Activated T-helper 1 cell treated with anti-CD3 and anti-CD28 coated beads, Interleukin-2, amount 50 U/mL, for 16 hours (primary cell): ENCODE data around the gene POLR1B.
"Not testable (repeated sequence)": the region's sequence is repeated elsewhere in the genome, so short reads cannot be mapped to it uniquely, and the experiment has no call there.

Source experiments
- DNase-seq, 2 donors: peaks; one replicate each; pipeline ENCODE4 v3.0.0-alpha.2; 2020; ENCODE audit warnings: low read depth in 1 of 2, low spot score in 1 of 2

POLR1B gene

DNA sequence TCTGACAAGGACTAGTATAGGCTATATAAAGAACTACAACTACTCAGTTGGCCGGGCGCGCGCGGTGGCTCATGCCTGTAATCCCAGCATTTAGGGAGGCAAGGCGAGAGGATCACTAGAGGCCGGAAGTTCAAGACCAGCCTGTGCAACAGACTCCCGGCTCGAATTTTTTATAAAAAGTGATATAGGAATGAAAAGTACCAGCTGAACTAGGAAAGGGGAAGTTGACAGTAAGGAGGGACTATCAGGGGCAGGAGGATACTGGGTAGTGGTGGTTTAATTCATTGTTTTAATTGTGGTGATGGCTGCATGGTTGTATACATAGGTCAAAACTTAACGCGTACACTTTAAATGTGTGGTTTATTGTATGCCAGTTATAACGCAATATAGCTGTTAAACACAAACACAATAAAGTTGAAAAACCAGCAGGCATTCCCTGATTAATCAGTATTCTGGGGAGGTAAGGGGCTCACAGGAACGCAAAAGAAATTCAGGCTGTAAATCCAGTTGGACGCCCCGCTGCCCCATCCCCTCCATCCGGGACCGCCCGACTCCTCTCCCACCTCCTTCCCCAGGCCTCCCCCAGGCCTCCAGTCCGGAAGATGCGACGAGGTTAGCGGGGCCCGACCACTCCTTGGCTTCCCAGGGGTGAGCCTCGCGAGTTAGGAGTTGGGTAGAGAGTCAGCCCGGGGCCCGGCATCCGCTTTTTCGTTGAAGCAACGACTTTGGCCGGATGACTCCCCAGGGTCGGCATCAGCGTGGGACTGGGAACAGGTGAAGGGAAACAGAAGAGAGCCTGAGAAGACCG lies 746 bp upstream of the POLR1B start:
- peak; percentile 47 to 56 for DNase-seq

DNA sequence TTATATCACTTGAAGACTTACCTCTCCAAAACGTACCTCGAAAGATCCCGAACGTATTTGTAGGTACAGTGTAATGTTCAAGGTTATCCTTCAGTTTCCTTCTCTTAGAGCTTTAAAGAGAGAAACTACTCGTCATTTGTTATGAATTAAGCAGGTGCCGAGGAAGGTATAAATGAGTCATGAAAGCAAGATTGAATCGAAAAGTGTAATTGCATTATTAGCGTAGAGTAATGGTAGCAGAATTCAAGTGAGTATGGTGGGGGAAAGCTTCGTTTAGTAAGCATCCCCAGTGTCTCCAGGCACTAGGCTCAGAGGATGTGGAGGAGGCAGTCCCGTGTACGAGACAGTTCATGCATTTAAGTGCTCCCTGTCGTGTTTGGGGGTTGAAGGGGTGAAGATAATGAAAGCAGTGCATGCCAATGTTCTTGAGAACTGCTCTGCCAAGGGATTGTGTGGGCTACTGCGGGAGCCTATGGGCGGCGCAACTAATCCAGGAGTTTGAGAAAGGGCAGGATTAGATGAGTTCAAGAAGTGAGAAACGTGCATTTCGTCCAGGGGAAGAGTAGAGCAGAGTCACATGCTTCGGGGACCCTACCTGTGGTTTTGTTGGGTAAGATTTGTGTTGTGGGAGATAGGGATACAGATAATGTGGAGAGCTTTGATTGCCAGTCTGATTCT lies 858 bp downstream of the POLR1B start:
- DNase-seq, result no peak

DNA sequence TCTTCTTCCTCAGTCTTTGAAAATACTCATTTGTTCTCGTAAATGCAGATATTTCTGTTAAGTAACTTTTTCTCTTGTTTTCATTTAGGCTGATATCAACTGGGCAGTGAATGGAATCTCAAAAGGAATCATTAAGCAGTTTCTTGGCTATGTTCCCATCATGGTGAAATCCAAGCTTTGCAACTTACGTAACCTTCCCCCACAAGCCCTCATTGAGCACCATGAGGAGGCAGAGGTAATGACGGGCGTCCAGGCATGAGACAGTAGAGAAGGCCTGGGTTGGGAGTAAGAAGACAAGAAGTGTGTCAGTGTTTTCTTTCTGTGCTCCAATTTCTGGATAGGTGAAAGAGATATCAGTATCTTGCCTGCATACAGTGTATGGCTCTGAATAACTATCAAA lies 5.1 kb downstream of the POLR1B start:
- no peak for DNase-seq

DNA sequence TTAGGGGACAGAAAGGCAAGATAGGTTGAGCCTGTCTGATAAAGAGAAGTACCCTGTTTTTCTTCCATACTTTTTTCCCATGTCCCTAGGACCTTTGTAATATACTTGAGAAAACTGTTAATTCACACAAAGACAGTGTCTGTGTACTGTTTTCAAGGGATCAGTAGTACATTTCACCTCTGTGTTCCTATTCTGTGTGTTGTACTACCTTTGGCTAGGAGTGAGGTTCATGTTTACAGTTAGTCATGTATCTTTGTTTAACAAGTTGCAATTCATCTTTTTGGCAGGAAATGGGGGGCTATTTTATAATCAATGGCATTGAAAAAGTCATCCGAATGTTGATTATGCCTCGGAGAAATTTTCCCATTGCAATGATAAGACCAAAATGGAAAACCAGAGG lies 6.7 kb downstream of the POLR1B start:
- DNase-seq, result no peak

DNA sequence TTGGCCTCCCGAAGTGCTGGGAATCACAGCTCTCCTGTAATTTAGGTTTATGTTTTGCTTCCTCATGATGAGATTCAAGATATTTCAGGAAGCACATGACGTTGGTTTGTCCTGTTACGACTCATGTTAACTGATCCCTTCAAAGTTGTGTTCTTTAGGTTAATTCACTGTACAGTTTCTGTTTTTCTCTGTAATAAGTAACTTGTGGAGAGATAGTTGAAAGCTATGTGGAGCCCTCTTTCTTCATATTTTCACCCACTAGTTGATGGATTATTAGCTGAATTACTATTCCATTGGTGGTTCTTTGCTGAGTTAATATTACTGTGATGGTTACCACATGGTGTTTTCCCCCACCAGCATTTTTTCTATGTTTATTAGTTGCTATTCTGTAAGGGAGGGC lies 23.8 kb downstream of the POLR1B start:
- no peak for DNase-seq

DNA sequence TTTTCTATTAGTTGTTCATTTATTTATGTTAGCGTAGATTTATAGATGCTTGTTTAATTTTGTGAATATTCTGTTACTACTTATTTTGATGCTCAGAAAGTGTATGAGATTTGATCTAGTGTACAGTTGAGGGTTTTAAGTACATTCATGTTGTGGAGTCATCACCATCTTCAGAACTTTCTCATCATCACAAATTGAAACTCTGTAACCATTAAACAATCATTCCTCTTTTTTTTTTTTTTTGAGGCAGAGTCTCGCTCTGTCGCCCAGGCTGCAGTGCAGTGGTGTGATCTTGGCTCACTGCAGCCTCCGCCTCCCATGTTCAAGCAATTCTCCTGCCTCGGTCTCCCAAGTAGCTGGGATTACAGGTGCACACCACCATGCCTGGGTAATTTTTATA lies 24.2 kb downstream of the POLR1B start:
- DNase-seq, result not testable (repeated sequence)

DNA sequence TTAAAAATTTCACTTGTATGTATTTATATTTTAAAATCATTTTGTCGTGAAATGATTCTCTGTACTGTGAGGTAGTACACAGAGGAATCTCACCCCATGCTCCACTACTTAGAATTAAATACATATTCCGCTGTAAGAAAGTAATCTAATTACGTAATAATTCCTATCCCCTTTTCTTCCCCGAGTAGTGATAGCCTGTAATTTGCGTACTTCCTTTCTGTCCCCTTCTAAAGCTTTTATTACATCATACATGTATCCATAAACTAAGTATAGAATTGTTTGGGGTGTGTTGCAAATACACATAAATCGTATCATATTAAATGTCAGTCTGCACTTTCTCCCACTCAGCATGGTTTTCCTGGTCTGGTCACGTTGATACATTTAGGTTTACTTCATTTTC lies 29.7 kb downstream of the POLR1B start:
- no peak for DNase-seq

DNA sequence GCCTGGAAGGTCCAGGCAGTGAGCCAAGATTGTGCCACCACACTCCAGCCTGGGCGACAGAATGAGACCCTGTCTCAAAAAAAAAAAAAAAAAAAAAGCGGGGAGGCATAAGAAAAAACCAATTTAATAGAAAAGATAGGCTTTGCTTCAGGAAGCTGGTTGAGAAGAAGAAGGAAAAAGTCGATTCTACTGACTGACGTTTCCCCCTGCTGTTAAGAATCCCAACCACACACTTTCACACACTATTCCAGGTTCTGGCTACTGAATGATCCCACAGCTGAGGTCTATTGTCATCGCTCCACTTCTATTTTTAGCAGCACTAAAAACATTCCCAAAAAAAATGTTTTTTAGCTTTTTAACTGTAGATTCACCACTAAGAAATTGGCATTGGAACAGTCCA lies 35.5 kb downstream of the POLR1B start:
- DNase-seq, result no peak

DNA sequence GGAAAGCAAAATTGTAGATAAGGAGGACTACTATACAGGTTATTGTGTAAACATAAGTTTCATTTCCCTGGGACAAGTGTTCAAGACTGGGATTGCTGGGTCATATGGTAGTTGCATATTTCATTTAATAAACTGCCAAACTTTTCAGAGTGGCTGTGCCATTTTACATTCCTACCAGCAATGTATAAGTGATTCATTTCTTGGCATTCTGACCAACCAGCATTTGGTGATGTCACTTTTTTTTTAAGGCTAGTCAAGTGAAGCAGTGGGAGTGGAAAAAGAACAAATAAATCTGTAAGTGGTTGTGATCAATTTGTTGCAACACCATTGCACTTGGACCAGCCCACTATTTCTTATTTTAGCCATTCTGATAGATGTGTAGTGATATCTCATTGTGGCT lies 37.0 kb downstream of the POLR1B start:
- DNase-seq, result no peak

DNA sequence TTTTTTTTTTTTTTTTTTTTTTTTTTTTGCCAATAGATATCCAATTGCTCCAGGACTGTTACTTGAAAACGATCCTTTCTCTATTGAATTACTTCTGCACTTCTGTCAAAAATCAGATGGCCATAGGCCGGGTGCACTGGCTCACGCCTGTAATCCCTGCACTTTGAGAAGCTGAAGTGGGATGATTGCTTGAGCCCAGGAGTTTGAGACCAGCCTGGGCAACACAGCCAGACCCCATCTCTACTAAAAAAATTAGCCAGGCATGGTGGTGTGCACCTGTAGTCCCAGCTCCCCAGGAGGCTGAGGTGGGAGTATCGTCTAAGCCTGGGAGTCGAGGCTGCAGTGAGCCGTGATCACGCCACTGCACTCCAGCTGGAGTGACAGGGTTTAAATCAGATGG lies 37.8 kb downstream of the POLR1B start:
- DNase-seq, result no peak

DNA sequence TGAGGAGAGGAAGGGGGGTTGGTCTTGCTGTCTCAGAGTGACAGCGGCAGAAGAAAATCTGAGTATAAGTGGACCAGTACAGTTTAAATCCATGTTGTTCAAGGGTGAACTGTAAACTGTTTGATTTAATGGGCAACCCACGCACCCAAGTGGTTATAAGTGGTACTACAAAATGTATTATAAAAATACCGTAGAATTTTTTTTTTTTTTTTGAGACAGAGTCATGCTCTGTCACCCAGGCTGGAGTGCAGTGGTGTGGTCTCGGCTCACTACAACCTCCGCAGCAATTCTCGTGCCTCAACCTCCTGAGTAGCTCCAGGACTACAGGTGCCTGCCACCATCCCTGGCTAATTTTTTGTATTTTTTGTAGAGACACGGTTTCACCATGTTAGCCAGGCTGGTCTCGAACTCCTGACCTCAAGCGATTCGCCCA lies 40.1 kb downstream of the POLR1B start:
- DNase-seq, result no peak

DNA sequence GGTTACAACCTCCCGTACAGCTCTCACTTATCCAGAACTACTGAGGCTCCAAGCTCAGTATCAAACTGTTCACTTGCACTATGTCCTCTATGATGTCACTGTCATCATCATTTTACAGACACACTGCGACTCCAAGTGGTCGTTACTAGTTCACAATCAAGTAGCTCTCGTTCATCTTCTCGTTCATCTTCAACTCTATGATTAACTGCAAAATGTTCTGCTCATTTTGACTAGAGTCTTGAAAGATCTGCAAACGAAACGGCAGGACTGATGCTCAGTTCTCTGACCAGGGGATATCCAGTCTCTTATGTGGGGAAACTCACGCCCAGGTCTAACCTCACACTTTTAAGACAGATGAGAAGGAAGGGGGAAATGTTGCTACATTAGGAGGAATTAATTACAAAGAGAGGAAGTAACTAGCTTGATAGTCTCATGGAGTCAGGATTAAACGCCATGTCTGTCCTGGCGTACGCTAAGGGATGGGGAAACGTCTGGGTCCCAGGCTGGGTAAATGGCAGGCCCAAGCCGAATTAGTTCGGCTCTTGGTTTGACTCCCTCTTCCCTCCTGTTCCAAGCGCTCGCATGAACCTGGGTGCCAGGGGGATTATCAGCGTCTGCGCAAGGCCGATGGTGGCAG lies 41.4 kb downstream of the POLR1B start:
- DNase-seq, result no peak

DNA sequence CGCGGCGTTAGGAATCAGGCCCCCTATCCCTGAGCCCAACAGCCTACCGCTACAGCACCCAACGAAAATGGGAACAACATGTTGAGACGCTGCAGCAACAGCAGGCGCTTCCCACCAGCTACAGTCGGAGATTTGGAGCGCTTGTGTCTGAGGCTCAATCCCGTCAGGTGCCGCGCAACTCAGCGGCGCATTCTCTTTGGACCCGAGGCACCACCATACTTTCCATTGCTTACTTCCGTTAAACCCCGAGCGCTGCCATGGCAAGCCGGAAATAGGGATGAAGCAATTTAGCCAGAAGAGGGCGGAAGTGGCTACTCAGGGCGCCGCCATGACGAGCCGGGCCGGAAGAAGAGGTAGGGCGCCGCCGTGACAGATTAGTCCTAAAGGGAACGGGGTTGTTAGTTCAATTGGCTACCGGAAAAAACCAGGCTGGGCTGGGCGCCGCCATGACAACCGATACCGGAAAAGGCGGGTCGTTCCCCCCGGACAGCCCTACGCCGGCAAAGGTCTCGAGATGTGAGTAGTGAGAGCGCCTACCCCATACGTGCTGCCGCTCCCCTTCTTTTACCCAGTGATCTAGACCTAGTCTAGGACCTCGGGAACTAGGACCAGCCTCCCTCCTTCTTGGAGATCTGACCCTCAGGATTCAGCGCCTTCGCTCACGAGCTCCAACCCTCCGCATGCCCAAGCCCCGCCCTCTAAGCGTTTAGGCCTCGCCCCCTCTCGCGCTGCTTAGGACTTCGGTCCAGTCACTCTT lies 42.0 kb downstream of the POLR1B start, which contains the start of gene CHCHD5:
TSS of gene CHCHD5 (plus strand) at position 476 of the 757 bp plus-strand sequence. CDS start at position 515, 39 bp downstream.
- DNase-seq, result peak; percentile 86 to 87

DNA sequence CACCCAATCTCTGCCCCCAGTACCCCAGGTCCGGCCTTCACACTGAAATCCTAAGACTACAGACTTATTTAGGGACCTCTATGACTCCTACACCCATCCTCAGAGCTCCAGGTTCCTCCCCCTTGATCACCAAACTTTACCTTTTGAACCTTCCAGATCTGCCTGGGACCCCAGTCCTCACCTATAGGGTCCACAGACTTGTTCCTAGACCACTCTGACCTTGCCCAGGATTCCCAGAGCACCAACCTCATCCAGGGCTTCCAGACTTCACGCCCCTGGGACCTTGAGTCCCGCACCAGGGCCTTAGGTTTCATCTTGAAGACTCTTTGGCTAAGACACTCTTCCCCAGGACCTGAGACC lies 42.6 kb downstream of the POLR1B start:
- no peak for DNase-seq

DNA sequence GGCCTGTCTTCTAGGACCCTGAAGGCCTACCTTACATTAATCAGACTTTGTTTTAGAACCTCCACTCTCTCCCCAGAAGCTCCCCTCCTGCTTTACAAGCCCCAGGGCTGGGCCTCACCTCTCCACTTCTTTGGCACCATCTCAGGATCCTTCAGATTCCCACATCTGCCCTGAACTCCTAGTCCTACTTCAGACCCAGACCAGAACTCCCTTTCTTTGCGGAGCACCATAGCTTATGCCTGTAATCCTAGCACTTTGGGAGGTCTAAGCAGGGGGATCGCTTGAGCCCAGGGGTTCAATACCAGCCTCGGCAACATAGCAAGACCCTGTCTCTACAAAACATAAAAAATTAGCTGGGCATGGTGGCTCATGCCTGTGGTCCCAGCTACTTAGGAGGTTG lies 43.1 kb downstream of the POLR1B start:
- no peak for DNase-seq

DNA sequence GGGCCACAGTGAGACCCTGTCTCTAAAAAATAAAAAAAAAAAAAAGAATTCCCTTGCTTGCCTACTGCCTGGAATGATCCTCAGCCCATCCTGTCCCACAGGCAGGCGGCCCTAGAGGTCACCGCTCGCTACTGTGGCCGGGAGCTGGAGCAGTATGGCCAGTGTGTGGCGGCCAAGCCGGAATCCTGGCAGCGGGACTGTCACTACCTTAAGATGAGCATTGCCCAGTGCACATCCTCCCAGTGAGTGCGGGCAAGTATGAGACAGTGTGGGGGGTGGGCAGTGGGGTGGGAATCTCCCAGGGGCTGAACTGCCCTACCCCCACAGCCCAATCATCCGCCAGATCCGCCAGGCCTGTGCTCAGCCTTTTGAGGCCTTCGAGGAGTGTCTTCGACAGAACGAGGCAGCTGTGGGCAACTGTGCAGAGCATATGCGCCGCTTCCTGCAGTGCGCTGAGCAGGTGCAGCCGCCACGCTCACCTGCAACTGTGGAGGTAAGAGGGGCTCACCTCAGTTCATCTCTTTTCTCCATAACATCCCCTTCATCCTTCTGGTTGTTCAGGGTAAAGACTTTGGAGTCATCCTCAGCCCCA lies 43.7 kb downstream of the POLR1B start:
- no peak for DNase-seq

DNA sequence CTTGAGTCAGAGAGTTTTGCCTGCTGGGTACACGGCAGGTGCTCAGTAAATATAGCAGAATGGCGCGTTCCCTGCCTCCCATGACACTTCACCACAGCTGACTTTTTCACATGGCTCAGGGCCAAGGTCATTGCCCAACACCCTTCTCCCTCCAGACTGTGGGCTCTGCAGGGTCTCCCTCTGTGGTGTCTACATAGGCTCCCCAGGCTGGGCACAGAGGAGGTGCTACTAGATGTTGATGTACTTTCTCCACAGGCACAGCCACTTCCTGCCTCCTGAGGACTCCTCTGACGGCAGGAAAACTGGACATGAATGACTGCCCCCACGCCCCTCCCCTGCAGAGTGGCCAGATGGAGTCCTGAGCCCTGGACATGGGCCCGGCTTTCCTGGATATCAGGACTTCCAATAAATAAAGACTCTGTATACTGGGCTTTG lies 46.4 kb downstream of the POLR1B start:
- DNase-seq, result no peak

DNA sequence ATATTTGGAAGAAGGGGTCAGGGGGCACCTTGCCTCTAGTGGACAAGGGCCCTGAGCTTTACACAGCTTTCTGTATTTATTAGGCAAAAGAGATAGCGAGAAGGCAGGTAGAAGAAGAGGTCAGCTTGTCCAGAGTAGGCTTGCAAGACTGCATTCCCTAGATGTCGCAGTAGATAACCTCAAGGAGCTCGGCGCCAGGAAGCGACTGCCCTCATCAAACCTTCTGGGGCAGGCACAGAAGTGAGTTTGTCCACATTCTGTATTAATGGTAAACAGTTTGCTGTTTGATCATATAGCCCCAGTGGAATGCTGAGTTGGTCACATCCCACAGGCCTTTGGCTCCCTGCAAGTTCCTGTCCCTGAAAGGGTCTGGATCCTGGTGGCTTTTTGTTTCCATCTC lies 49.1 kb downstream of the POLR1B start:
- no peak for DNase-seq

DNA sequence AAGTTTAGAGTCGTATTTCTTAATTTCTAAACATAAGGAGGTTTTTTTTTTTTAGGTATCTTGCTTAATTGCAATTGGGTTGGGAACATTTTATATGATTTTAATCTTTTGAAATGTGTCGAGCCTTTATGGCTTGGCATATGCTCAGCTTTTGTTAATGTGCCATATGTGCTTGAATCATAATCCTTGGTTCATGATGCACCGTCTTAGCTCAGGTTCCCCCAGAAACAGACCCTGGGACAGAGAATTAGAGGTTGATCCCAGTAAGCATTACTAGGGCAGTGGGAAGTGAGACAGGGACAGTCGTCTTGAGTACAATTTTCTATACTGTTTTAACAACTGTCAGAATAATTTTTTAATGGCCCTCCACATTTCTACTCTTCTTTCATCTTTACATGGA lies 51.5 kb downstream of the POLR1B start:
- DNase-seq, result no peak

DNA sequence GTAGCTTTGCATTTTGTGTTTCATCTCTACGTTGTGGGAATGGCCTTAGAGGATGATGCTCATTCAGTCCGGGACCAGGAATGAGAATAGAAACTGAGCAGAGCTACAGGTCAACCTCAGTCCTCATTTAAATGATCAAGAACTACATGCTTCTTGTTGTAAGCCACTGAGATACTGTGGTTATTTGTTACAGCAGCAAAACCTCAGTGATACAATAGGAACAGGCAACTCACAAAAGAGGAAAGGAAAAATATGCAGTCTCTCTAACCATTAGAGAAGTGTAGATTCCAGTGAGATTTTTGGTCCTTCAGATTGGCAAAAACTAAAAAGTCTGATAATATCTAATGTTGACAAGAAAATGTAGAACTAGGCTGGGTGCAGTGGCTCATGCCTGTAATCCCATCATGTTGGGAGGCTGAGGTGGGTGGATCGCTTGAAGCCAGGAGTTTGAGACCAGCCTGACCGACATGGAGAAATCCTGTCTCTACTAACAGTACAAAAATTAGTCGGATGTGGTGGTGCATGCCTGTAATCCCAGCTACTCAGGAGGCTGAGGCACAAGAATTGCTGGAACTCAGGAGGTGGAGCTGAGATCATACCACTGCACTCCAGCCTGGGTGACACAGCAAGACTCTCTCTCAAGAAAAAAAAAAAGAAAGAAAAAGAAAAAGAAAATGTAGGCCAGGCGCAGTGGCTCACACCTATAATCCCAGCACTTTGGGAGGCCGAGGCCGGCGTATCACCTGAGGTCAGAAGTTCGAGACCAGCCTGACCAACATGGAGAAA lies 55.5 kb downstream of the POLR1B start:
- DNase-seq, result no peak
